Endodermal cell (in vitro differentiated cells): ENCODE measurements around the gene SNAP47. TPM values are rescaled to one million over a fixed set of nuclear protein-coding genes. Genes with fewer than 3 reads are reported as not detected.

Experiments used
- DNase-seq: peaks from one replicate; pipeline ENCODE4 v3.0.0-alpha.2; 2017
- H3K27ac ChIP-seq: 2 replicates; pipeline ENCODE4 v1.5.1; 2013; ENCODE audit warnings: mild to moderate bottlenecking, low read depth, low read length, moderate library complexity
- H3K27me3 ChIP-seq: 2 replicates; pipeline ENCODE4 v1.6.1; 2013; ENCODE audit warnings: mild to moderate bottlenecking, low read length, moderate library complexity; ENCODE audit not compliant: insufficient read depth, control insufficient read depth, poor library complexity, severe bottlenecking
- H3K36me3 ChIP-seq: 2 replicates; pipeline ENCODE4 v1.7.0; 2013; ENCODE audit warnings: mild to moderate bottlenecking, low read length, moderate library complexity; ENCODE audit not compliant: control insufficient read depth, insufficient read depth
- H3K4me1 ChIP-seq: one replicate; pipeline ENCODE4 v1.7.0; 2013; ENCODE audit warnings: low read length; ENCODE audit not compliant: control insufficient read depth, insufficient read depth
- H3K4me3 ChIP-seq: 2 replicates; pipeline ENCODE4 v1.5.1; 2013; ENCODE audit warnings: mild to moderate bottlenecking, low read length, moderate library complexity
- H3K9ac ChIP-seq: 2 replicates; pipeline ENCODE4 v1.6.1; 2013; ENCODE audit warnings: mild to moderate bottlenecking, low read length, moderate library complexity; ENCODE audit not compliant: poor library complexity, severe bottlenecking; ENCODE audit errors: extremely low read depth
- H3K9me3 ChIP-seq: 2 replicates; pipeline ENCODE4 v1.6.1; 2013; ENCODE audit warnings: mild to moderate bottlenecking, low read length, moderate library complexity; ENCODE audit not compliant: control insufficient read depth
- H3K27ac Mint-ChIP-seq: 2 replicates; pipeline ENCODE4 v1.8.0; 2020; ENCODE audit warnings: mixed read lengths
- H3K27me3 Mint-ChIP-seq: 2 replicates; pipeline ENCODE4 v1.8.0; 2021; ENCODE audit warnings: mild to moderate bottlenecking, mixed read lengths; ENCODE audit not compliant: insufficient read depth
- H3K36me3 Mint-ChIP-seq: 2 replicates; pipeline ENCODE4 v1.8.0; 2020; ENCODE audit warnings: low read depth, mixed read lengths
- H3K4me1 Mint-ChIP-seq: 2 replicates; pipeline ENCODE4 v1.8.0; 2020; ENCODE audit warnings: mixed read lengths
- H3K4me3 Mint-ChIP-seq: 2 replicates; pipeline ENCODE4 v1.8.0; 2020; ENCODE audit warnings: mild to moderate bottlenecking, moderate library complexity, mixed read lengths
- H3K9me3 Mint-ChIP-seq: 2 replicates; pipeline ENCODE4 v1.8.0; 2020; ENCODE audit warnings: mild to moderate bottlenecking, mixed read lengths
- WGBS, 2 experiments: methylation state at CpG; one replicate each; pipeline versions ENCODE4 v1.1.5 to v1.1.7; 2013; ENCODE audit warnings: missing lambda C conversion rate in 2 of 2, mixed read lengths in 1 of 2; ENCODE audit not compliant: insufficient coverage in 1 of 2, insufficient read length in 1 of 2; 5-methylcytosine and 5-hydroxymethylcytosine counted together
- total RNA-seq, 2 donors: library from RNA; stranded (reverse); fragmentation: NEBNext Ultra II Directional in 1 of 2; extraction: Animal tissue kit (Norgen Biotek cat#: 25700) in 1 of 2; gene quantifications; 2 replicates in 1 of 2; 3 replicates in 1 of 2; pipeline ENCODE4 v1.2.1, GENCODE V29; 2021
- TF ChIP-seq, protein P1 (sequence below): fragments of 200-600 bp; sonication (generic); conservative IDR thresholded peaks from 2 replicates; pipeline ENCODE4 v1.5.0; 2021; ENCODE audit warnings: antibody characterized with exemption, mild to moderate bottlenecking

The SNAP47 gene
- total RNA-seq, 2 donors from 2014 or later: 42.5 to 46.6 TPM

DNA sequence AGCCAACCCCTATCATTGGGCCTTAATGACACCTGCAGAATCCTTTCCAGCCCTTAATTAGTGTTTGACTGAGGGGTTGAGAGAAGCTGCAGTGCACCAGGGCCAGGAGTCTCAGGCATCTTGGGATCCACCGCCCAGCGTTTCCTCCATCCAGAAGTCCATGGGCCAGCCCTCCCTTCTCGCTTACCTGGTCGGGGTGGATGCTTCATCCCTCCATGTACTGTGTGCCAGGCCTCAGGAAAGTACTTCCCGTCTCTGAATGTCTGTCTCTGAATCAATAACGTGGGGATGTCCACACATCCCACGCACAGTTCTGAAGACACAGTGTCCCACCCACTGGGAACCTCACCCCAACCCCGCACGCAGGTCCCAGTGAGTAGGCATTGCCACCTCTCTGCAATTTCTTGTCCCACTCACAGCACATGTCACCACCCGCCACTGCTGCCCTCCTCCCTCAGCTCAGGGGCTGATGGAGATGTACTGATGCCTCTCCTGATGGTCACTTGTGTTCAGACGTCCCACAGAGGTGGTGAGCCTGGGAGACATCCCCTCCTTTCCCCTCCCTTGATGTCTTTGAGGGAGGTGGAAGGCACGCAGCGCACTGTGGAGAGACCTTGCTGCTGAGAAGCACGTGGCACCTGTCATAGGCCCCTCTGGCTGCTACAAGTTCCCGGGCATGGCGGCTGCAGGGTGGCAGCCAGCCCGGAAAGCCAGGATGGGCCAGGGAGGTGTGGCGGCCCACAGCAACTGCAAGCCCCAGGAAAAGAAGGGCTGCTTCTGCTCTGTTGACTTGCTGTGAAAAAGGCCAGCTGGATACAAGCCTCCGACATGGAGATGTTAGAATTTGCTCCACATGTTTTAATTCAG lies 50.8 kb downstream of the SNAP47 start:
- Histone ChIP-seq H3K27me3 (peaks cover 47% of the 10 kb centered on the region), H3K36me3 (no peaks in the 10 kb centered on the region), H3K9ac (no peak overlapping the region), H3K4me3 (no peak overlapping the region), H3K4me1 (no peaks in the 10 kb centered on the region), H3K9me3 (no peaks in the 10 kb centered on the region), H3K27ac (no peak overlapping the region)
- Mint-ChIP-seq H3K9me3 (no peaks in the 10 kb centered on the region), H3K27ac (no peak overlapping the region), H3K4me3 (no peak overlapping the region), H3K27me3 (peaks cover 50% of the 10 kb centered on the region), H3K36me3 (peaks cover 5% of the 10 kb centered on the region), H3K4me1 (peaks cover 6% of the 10 kb centered on the region)
- WGBS, 2 experiments: 87% methylated on average over 11 to 19 of the region's 19 CpGs
- peak; percentile 42 for DNase-seq
- TF ChIP-seq, protein P1, sequence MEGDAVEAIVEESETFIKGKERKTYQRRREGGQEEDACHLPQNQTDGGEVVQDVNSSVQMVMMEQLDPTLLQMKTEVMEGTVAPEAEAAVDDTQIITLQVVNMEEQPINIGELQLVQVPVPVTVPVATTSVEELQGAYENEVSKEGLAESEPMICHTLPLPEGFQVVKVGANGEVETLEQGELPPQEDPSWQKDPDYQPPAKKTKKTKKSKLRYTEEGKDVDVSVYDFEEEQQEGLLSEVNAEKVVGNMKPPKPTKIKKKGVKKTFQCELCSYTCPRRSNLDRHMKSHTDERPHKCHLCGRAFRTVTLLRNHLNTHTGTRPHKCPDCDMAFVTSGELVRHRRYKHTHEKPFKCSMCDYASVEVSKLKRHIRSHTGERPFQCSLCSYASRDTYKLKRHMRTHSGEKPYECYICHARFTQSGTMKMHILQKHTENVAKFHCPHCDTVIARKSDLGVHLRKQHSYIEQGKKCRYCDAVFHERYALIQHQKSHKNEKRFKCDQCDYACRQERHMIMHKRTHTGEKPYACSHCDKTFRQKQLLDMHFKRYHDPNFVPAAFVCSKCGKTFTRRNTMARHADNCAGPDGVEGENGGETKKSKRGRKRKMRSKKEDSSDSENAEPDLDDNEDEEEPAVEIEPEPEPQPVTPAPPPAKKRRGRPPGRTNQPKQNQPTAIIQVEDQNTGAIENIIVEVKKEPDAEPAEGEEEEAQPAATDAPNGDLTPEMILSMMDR: no peak

DNA sequence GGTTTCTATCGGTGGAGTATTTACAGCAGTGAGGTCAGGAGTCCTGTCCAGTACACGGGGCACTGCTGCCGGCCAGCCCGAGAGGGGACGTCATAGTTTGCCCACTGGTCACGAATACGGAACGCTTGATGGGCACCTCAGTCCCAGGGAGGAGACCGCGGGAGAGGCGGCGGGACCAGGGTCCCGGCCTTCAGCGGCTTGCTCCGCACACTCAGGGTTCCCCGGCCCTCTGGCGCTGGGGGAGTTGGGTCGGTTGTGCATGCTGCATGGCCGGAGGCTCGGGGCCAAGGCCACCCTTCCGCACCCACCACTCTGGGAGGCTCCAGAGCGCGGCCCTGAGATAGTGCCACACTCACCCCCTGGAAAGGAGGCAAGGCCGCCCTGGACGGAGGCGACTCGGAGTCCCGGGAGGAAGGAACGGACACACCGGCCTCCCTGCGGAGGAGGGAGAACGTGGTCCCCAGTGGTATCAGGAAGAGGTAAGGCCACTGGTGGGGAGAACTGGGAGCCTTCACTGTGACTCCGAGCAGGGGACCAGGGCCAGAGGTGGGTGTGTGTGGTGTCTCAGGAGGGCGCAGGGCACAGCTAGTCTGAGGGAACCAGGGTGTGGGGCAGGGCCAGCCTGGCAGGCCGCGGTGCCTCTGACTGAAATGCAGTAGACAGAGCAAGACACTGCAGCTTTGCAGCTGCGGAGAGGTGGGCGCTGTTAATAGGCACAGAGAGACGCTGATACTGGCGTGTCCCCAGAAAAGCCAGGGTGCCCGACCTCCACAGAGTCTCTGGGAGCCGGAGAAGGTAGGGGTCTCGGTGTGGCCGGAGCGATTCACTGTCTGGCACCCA lies 51.7 kb downstream of the SNAP47 start:
- WGBS, 2 experiments: 72 to 74% methylated on average over 27 to 45 of the region's 45 CpGs

More for the DNA sequence above, 51.7 kb downstream of the SNAP47 start:
- no peaks in the 10 kb centered on the region for H3K9me3 Mint-ChIP-seq
- DNase-seq: peak; percentile 39
- peak overlapping the region; percentile 84 for H3K4me3 ChIP-seq
- no peak overlapping the region for H3K27ac Mint-ChIP-seq
- H3K36me3 ChIP-seq: no peaks in the 10 kb centered on the region
- H3K4me3 Mint-ChIP-seq: peak overlapping the region; percentile 60
- no peak overlapping the region for H3K27ac ChIP-seq
- H3K27me3 ChIP-seq: peaks cover 47% of the 10 kb centered on the region
- H3K4me1 ChIP-seq: no peaks in the 10 kb centered on the region
- H3K9ac ChIP-seq: no peak overlapping the region
- no peaks in the 10 kb centered on the region for H3K9me3 ChIP-seq
- peaks cover 50% of the 10 kb centered on the region for H3K27me3 Mint-ChIP-seq
- TF ChIP-seq, protein P1: no peak
- peaks cover 3% of the 10 kb centered on the region for H3K36me3 Mint-ChIP-seq
- peaks cover 6% of the 10 kb centered on the region for H3K4me1 Mint-ChIP-seq
